Activated T-cell treated with anti-CD3 and anti-CD28 coated beads for 4 hours (primary cell): Measurements from ENCODE around the gene NDUFB7.

Source experiments
- DNase-seq: peaks from one replicate; pipeline ENCODE4 v3.0.0-alpha.2; 2020

NDUFB7 gene

DNA sequence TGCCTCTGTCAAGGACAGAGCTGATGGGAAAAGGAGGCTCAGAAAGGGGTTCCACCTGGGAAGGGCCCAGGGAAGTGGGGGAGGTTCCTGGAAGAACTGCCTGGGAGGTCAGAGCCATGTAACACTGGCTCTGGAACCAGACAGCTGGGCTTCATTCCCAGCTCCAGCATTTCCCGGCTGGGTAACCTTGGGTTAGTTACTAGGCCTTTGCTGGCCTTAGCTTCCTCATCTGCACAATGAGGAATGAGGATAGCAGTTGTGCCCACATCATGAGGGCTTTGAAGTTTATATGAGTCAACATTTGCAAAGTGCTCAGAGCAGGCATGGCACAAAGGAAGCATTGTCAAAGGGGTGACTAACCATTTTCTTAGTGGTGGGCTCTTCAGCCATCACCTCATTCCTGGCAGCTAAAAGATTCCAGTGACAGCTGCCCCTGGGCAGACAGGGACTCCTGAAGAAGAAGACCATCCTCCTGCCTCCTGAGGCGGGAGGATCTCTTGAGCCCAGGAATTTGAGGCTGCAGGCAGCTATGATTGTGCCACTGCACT is 51.9 kb downstream of the NDUFB7 start:
- no peak for DNase-seq

DNA sequence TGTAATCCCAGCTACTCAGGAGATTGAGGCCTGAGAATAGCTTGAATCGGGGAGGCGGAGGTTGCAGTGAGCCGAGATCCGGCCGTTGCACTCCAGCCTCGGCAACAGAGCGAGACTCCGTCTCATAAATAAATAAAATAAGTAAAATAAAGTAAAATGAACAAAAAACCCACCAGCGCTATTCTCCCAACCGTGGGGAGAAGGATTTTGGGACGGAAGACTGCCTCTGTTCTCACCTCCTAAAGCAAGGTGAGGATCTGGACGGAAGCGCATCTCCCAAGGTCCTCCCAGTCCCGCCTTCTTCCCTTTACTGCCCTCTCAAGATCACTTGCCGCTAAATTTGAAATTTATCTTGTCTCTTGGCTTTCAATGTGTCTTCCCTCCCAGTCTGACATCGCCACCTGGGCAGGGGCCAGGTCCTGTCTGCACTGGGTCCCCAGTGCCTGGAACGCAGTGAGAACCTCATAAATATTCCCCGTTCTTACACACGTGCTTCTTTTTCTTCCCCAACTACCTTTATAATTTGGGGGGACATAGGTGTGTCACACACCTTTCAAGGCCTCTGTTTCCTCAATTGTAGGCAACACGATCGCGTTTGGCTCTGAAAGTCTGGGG is 52.5 kb downstream of the NDUFB7 start:
- DNase-seq = no peak

- DNase-seq = no peak
Observed at GRCh38 chr19:14517840-14518505, 53.9 kb downstream of the NDUFB7 start, which contains the start of gene DNAJB1. Gene DNAJB1 (minus strand): TSS chr19:14518397. CDS start chr19:14518349, 48 bp downstream.

DNA sequence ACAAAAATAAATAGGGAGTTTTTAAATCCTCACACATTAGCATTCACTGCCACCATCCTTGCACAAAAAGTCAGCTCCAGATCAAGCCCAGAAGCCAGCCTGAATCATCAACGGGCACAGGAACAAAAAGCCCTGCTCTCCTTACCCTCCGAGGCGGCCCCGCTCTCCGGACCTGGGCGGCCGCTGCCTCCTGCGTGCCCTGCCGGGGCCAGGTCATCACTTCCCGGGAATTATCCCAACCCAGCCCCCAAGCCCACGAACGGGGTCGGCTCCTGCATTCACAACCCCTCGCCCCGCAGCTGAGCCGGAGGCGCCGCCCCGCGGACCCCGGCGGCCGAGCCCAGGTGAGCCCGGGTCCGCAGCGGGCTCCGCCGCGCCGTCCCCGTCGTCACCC is 54.4 kb downstream of the NDUFB7 start:
- no peak for DNase-seq

- no peak for DNase-seq
Observed at GRCh38 chr19:14516746-14517438, 55.0 kb downstream of the NDUFB7 start.
